ENCODE results near the gene TBATA. TPM values are rescaled to one million over a fixed set of nuclear protein-coding genes. Genes with fewer than 3 reads are reported as not detected.

Gene TBATA
- total RNA-seq, 1 experiment from 2014 or later, result not detected

- no peak for TF ChIP-seq CTCF (IDR thresholded peaks at IDR 0.05; ENCODE audit: unreplicated experiment)
- no peak for DNase-seq
- BruUV-seq (replicated peaks), result no TSS peak
- no peak overlapping the region for H3K4me3 Mint-ChIP-seq (ENCODE audit: low read depth, unreplicated experiment)
- peaks cover 16% of the 10 kb centered on the region for H3K36me3 Mint-ChIP-seq (ENCODE audit: insufficient read depth, unreplicated experiment)
- H3K4me1 Mint-ChIP-seq (ENCODE audit: low read depth, unreplicated experiment), result no peaks in the 10 kb centered on the region
- H3K27ac Mint-ChIP-seq (ENCODE audit: unreplicated experiment), result no peak overlapping the region
- CTCF ChIA-PET, result interaction anchor here (0.5 kb wide), 1 partner anchor 81 kb away, joined by 4 read pairs; no protein-coding TSS in a partner anchor
- intact Hi-C loops (cut with micrococcal nuclease; ENCODE audit: unreplicated experiment), result no loop called here
- peaks cover 49% of the 10 kb centered on the region for H3K27me3 Mint-ChIP-seq (ENCODE audit: unreplicated experiment)
- H3K9me3 Mint-ChIP-seq (ENCODE audit: low read depth, unreplicated experiment), result no peaks in the 10 kb centered on the region
These were observed 26.7 kb upstream of the TBATA start for GRCh38 chr10:70811881-70812280.

- BruUV-seq (replicated peaks), result no TSS peak
- no peak overlapping the region for H3K4me3 Mint-ChIP-seq (ENCODE audit: low read depth, unreplicated experiment)
- H3K27ac Mint-ChIP-seq (ENCODE audit: unreplicated experiment), result no peak overlapping the region
- H3K4me1 Mint-ChIP-seq (ENCODE audit: low read depth, unreplicated experiment), result no peaks in the 10 kb centered on the region
- CTCF ChIA-PET, result no interaction called here
- peaks cover 7% of the 10 kb centered on the region for H3K36me3 Mint-ChIP-seq (ENCODE audit: insufficient read depth, unreplicated experiment)
- DNase-seq, result no peak
- H3K27me3 Mint-ChIP-seq (ENCODE audit: unreplicated experiment), result peaks cover 53% of the 10 kb centered on the region
- H3K9me3 Mint-ChIP-seq (ENCODE audit: low read depth, unreplicated experiment), result no peaks in the 10 kb centered on the region
- intact Hi-C loops (cut with micrococcal nuclease; ENCODE audit: unreplicated experiment), result no loop called here
- no peak for TF ChIP-seq CTCF (IDR thresholded peaks at IDR 0.05; ENCODE audit: unreplicated experiment)
These were observed 25.8 kb upstream of the TBATA start for GRCh38 chr10:70810967-70811366.

- H3K4me1 Mint-ChIP-seq (ENCODE audit: low read depth, unreplicated experiment), result peaks cover 5% of the 10 kb centered on the region
- no peaks in the 10 kb centered on the region for H3K9me3 Mint-ChIP-seq (ENCODE audit: low read depth, unreplicated experiment)
- no TSS peak for BruUV-seq (replicated peaks)
- CTCF ChIA-PET, result interaction anchor here (0.5 kb wide), 1 partner anchor 171 kb away, joined by 3 read pairs; no protein-coding TSS in a partner anchor
- no peak overlapping the region for H3K4me3 Mint-ChIP-seq (ENCODE audit: low read depth, unreplicated experiment)
- no peak for TF ChIP-seq CTCF (IDR thresholded peaks at IDR 0.05; ENCODE audit: unreplicated experiment)
- no peaks in the 10 kb centered on the region for H3K36me3 Mint-ChIP-seq (ENCODE audit: insufficient read depth, unreplicated experiment)
- no peak overlapping the region for H3K27ac Mint-ChIP-seq (ENCODE audit: unreplicated experiment)
- no peak for DNase-seq
- peaks cover 53% of the 10 kb centered on the region for H3K27me3 Mint-ChIP-seq (ENCODE audit: unreplicated experiment)
- intact Hi-C loops (cut with micrococcal nuclease; ENCODE audit: unreplicated experiment), result no loop called here
These were observed 24.5 kb upstream of the TBATA start for GRCh38 chr10:70809726-70810125.

- no peak for DNase-seq
- TF ChIP-seq CTCF (IDR thresholded peaks at IDR 0.05; ENCODE audit: unreplicated experiment), result no peak
- H3K9me3 Mint-ChIP-seq (ENCODE audit: low read depth, unreplicated experiment), result no peaks in the 10 kb centered on the region
- CTCF ChIA-PET, result no interaction called here
- intact Hi-C loops (cut with micrococcal nuclease; ENCODE audit: unreplicated experiment), result no loop called here
- peaks cover 12% of the 10 kb centered on the region for H3K4me1 Mint-ChIP-seq (ENCODE audit: low read depth, unreplicated experiment)
- H3K27ac Mint-ChIP-seq (ENCODE audit: unreplicated experiment), result no peak overlapping the region
- H3K27me3 Mint-ChIP-seq (ENCODE audit: unreplicated experiment), result peaks cover 53% of the 10 kb centered on the region
- H3K36me3 Mint-ChIP-seq (ENCODE audit: insufficient read depth, unreplicated experiment), result no peaks in the 10 kb centered on the region
- H3K4me3 Mint-ChIP-seq (ENCODE audit: low read depth, unreplicated experiment), result no peak overlapping the region
- no TSS peak for BruUV-seq (replicated peaks)
These were observed 23.9 kb upstream of the TBATA start for GRCh38 chr10:70809011-70809611.

Data from Calu3 (cell line).